ENCODE results near the gene ARPC1B. TPM values are rescaled to one million over a fixed set of nuclear protein-coding genes. Genes with fewer than 3 reads are reported as not detected.

Gene ARPC1B
- total and polyA plus RNA-seq, 2 donors (not counting 1 experiment from before 2014, with no cell fraction given), result 245 to 394 TPM

DNA sequence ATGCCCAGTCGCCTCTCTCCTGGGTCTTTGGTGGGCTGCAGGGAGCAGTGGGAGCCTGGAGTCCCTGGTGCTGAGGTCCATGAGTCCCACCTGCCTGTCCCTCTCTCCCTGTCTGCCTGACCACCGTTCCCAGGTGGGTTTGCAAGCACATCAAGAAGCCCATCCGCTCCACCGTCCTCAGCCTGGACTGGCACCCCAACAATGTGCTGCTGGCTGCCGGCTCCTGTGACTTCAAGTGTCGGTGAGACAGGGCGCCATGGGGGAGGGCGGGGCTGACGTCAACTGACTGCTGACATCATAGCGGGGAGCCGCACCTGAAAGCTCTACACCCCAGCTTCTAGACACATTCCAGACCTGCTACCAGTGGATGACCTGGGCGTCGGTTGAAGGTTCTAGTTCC lies 15.2 kb downstream of the ARPC1B start:
- no peak overlapping the region for H3K9ac ChIP-seq (ENCODE audit: insufficient read depth, low read length)
- no peaks in the 10 kb centered on the region for H3K27me3 ChIP-seq (ENCODE audit: control insufficient read depth, insufficient read depth, low read length)
- H3K4me2 ChIP-seq (ENCODE audit: extremely low read depth, insufficient read depth, low read length), result no peak overlapping the region
- no peak overlapping the region for H2AFZ ChIP-seq (ENCODE audit: low read length)
- no peaks in the 10 kb centered on the region for H3K79me2 ChIP-seq (ENCODE audit: control insufficient read depth, insufficient read depth, low read length)
- H3K4me3 ChIP-seq (replicated peaks in 1 of 4; ENCODE audit: control extremely low read depth in 1 of 4, insufficient read depth in 1 of 4, low read depth in 3 of 4, low read length in 4 of 4), result no peak overlapping the region
- TF ChIP-seq EZH2 (IDR thresholded peaks at IDR 0.05; ENCODE audit: low read length, missing control alignments), result no peak
- TF ChIP-seq, protein P1, sequence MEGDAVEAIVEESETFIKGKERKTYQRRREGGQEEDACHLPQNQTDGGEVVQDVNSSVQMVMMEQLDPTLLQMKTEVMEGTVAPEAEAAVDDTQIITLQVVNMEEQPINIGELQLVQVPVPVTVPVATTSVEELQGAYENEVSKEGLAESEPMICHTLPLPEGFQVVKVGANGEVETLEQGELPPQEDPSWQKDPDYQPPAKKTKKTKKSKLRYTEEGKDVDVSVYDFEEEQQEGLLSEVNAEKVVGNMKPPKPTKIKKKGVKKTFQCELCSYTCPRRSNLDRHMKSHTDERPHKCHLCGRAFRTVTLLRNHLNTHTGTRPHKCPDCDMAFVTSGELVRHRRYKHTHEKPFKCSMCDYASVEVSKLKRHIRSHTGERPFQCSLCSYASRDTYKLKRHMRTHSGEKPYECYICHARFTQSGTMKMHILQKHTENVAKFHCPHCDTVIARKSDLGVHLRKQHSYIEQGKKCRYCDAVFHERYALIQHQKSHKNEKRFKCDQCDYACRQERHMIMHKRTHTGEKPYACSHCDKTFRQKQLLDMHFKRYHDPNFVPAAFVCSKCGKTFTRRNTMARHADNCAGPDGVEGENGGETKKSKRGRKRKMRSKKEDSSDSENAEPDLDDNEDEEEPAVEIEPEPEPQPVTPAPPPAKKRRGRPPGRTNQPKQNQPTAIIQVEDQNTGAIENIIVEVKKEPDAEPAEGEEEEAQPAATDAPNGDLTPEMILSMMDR (conservative IDR thresholded peaks at IDR 0.05 in 1 of 2, IDR thresholded peaks at IDR 0.05 in 1 of 2; ENCODE audit: low read depth in 1 of 2, low read length in 2 of 2), result no peak
- no peak overlapping the region for H3K27ac ChIP-seq (ENCODE audit: insufficient read depth, low read length)
- peaks cover 47% of the 10 kb centered on the region for H3K36me3 ChIP-seq (ENCODE audit: control insufficient read depth, insufficient read depth, low read length)
- H3K4me1 ChIP-seq (ENCODE audit: control insufficient read depth, extremely low read depth, insufficient read depth, low read length), result peaks cover 11% of the 10 kb centered on the region
- DNase-seq (ENCODE audit: low read depth in 2 of 2), result no peak
- H4K20me1 ChIP-seq (ENCODE audit: control insufficient read depth, extremely low read depth, insufficient read depth, low read length), result no peaks in the 10 kb centered on the region
- H3K9me3 ChIP-seq (ENCODE audit: control insufficient read depth, insufficient read depth, low read depth, low read length), result no peaks in the 10 kb centered on the region

DNA sequence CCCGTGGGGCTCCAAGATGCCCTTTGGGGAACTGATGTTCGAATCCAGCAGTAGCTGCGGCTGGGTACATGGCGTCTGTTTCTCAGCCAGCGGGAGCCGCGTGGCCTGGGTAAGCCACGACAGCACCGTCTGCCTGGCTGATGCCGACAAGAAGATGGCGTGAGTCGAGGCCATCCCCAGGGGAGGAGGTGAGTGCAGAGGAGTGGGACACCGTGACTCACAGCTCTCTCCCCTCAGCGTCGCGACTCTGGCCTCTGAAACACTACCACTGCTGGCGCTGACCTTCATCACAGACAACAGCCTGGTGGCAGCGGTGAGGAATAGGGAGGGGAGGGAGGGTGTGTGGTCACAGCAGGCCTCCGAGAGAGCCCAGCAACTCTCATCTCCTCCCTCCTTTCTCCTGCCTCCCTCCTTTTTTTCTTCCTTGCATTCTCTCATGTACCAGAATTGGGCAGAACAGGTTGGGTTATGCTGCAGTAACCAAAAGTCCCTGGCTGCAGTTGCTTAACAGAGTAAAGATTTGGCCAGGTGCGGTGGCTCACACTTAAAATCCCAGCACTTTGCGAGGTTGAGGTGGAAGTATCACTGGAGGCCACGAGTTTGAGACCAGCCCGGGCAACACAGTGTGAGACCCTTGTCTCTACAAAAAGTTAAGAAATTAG lies 16.5 kb downstream of the ARPC1B start:
- Histone ChIP-seq H3K27me3 (ENCODE audit: control insufficient read depth, insufficient read depth, low read length) (no peaks in the 10 kb centered on the region), H3K36me3 (ENCODE audit: control insufficient read depth, insufficient read depth, low read length) (peaks cover 48% of the 10 kb centered on the region), H3K4me2 (ENCODE audit: extremely low read depth, insufficient read depth, low read length) (no peak overlapping the region), H3K27ac (ENCODE audit: insufficient read depth, low read length) (no peak overlapping the region), H4K20me1 (ENCODE audit: control insufficient read depth, extremely low read depth, insufficient read depth, low read length) (no peaks in the 10 kb centered on the region), H3K9ac (ENCODE audit: insufficient read depth, low read length) (no peak overlapping the region), H3K9me3 (ENCODE audit: control insufficient read depth, insufficient read depth, low read depth, low read length) (no peaks in the 10 kb centered on the region), H3K4me1 (ENCODE audit: control insufficient read depth, extremely low read depth, insufficient read depth, low read length) (peaks cover 11% of the 10 kb centered on the region), H2AFZ (ENCODE audit: low read length) (no peak overlapping the region), H3K4me3 (replicated peaks in 1 of 4; ENCODE audit: control extremely low read depth in 1 of 4, insufficient read depth in 1 of 4, low read depth in 3 of 4, low read length in 4 of 4) (no peak overlapping the region), H3K79me2 (ENCODE audit: control insufficient read depth, insufficient read depth, low read length) (peaks cover 4% of the 10 kb centered on the region)
- no peak for DNase-seq (ENCODE audit: low read depth in 2 of 2)
- TF ChIP-seq EZH2 (IDR thresholded peaks at IDR 0.05; ENCODE audit: low read length, missing control alignments), result no peak
- TF ChIP-seq, protein P1 (conservative IDR thresholded peaks at IDR 0.05 in 1 of 2, IDR thresholded peaks at IDR 0.05 in 1 of 2; ENCODE audit: low read depth in 1 of 2, low read length in 2 of 2), result no peak

DNA sequence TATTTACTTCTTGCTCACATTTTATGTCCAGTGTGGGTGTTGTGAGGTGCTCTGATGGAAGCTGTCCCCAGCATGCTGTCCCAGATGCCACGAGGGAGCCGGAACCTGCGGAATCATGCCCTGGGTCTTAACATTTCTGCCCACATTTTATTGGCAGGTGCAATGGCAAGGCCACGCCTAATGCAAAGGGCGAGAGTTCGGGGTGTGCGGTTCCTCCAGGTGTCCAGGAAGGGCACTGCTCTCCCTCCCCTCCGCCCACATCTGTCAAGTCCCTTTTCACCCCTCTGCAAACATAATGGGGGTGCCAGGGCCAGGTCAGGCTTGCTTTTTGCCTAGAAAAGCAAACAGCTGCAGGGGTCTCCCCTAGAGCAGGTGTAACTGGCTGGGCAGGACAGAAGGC lies 17.5 kb downstream of the ARPC1B start:
- Histone ChIP-seq H3K4me1 (ENCODE audit: control insufficient read depth, extremely low read depth, insufficient read depth, low read length) (peaks cover 11% of the 10 kb centered on the region), H3K79me2 (ENCODE audit: control insufficient read depth, insufficient read depth, low read length) (peaks cover 4% of the 10 kb centered on the region), H3K4me3 (replicated peaks in 1 of 4; ENCODE audit: control extremely low read depth in 1 of 4, insufficient read depth in 1 of 4, low read depth in 3 of 4, low read length in 4 of 4) (no peak overlapping the region), H2AFZ (ENCODE audit: low read length) (no peak overlapping the region), H3K36me3 (ENCODE audit: control insufficient read depth, insufficient read depth, low read length) (peaks cover 45% of the 10 kb centered on the region), H3K4me2 (ENCODE audit: extremely low read depth, insufficient read depth, low read length) (no peak overlapping the region), H3K27ac (ENCODE audit: insufficient read depth, low read length) (no peak overlapping the region), H4K20me1 (ENCODE audit: control insufficient read depth, extremely low read depth, insufficient read depth, low read length) (no peaks in the 10 kb centered on the region), H3K9me3 (ENCODE audit: control insufficient read depth, insufficient read depth, low read depth, low read length) (no peaks in the 10 kb centered on the region), H3K9ac (ENCODE audit: insufficient read depth, low read length) (no peak overlapping the region), H3K27me3 (ENCODE audit: control insufficient read depth, insufficient read depth, low read length) (no peaks in the 10 kb centered on the region)
- DNase-seq (ENCODE audit: low read depth in 2 of 2), result no peak
- TF ChIP-seq, protein P1 (conservative IDR thresholded peaks at IDR 0.05 in 1 of 2, IDR thresholded peaks at IDR 0.05 in 1 of 2; ENCODE audit: low read depth in 1 of 2, low read length in 2 of 2), result no peak
- no peak for TF ChIP-seq EZH2 (IDR thresholded peaks at IDR 0.05; ENCODE audit: low read length, missing control alignments)

Measured in fibroblast of lung (primary cell).